Epithelial cell of esophagus (primary cell): ENCODE measurements around the gene SLC43A2.
"Not testable (repeated sequence)": the region's sequence is repeated elsewhere in the genome, so short reads cannot be mapped to it uniquely, and the experiment has no call there.

ENCODE experiments used
- DNase-seq: peaks from one replicate; pipeline ENCODE4 v3.0.0; 2010; ENCODE audit warnings: low read depth
- H3K4me3 ChIP-seq: 2 replicates; pipeline ENCODE4 v1.5.1; 2011; ENCODE audit warnings: mild to moderate bottlenecking, low read length, control low read depth
- TF ChIP-seq, protein P1 (sequence below): IDR thresholded peaks from 2 replicates; pipeline ENCODE4 v1.5.1; 2011; ENCODE audit warnings: low read depth, mild to moderate bottlenecking, low read length, control low read depth, inconsistent platforms; ENCODE audit not compliant: insufficient read depth; ENCODE audit errors: missing control alignments

The SLC43A2 gene

DNA sequence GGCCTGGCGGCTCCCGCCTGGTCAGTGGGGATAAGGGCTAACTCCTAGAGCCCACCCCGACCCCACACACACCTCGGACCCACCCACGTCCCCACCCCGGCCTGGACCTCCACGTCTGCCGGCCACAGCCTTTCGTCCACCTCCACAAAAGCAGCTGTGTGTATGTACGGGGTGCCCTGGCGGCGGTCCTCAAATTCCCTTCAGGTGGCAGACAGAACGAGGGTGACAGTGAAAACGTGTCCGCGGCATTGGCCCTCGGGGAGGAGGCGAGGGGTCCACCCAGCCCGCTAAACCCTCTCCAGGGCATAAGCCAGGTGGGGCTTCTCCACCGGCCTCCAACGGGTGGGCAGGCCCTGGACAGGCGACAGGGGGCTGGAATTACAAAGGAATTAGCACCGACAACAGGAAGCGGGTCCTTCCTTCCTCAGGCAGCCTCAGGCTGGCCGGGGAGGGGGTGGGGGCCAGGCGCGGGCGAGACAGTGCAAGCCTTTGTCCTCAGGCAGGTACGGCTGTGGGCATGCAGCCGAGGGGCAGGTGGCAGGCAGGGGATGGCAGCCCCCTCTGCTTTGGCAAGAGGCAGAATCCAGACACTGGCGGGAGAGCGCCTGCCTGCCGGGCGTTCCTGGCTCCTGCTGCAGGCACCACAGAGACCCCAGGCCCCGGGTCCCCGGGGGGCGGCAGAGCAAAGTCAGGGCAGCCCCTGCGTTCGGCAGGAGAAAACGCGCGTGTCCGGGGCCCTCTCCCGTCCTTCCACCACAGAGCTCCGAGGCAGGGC is 53.8 kb downstream of the SLC43A2 start:
- TF ChIP-seq, protein P1, sequence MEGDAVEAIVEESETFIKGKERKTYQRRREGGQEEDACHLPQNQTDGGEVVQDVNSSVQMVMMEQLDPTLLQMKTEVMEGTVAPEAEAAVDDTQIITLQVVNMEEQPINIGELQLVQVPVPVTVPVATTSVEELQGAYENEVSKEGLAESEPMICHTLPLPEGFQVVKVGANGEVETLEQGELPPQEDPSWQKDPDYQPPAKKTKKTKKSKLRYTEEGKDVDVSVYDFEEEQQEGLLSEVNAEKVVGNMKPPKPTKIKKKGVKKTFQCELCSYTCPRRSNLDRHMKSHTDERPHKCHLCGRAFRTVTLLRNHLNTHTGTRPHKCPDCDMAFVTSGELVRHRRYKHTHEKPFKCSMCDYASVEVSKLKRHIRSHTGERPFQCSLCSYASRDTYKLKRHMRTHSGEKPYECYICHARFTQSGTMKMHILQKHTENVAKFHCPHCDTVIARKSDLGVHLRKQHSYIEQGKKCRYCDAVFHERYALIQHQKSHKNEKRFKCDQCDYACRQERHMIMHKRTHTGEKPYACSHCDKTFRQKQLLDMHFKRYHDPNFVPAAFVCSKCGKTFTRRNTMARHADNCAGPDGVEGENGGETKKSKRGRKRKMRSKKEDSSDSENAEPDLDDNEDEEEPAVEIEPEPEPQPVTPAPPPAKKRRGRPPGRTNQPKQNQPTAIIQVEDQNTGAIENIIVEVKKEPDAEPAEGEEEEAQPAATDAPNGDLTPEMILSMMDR = no peak
- H3K4me3 ChIP-seq = no peak overlapping the region
- no peak for DNase-seq

DNA sequence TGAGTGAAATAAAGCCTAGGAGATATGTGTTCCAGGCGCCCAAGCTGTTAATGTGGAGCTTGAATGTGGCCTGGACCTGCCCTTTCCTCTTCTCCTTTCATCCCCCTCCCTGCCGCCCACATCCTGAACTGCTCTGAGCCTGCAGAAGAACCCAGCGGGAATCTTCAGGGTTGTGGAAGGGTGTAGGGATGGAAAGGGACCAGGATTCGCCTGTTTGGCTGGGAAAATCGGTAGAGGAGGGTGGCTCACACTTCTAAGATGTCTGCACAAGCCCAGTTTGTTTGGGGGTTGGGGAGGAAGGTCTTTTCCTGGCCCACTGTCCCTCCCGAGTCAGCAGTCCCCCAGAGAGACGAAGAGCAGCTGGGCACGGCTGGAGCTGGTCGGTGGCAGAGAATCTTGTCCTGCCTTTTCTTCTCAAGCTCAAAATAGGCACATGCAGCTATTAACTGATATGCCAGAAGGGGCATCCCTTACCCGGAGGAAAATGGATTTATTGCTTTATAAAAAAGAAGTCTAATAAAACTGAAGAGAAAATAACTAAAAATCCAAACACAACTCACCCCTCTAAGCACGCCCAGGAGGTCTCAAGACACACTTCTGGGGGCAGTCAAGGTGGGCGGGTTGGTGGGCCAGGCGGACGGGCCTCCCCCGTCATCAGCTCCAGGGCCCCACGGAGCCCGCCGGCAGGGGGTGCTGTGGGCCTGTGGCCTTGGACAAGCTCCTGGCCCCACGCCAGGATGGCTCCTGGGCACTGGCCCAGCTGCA is 54.5 kb downstream of the SLC43A2 start:
- DNase-seq = peak; percentile 74
- TF ChIP-seq, protein P1 = peak; percentile 85
- no peak overlapping the region for H3K4me3 ChIP-seq

DNA sequence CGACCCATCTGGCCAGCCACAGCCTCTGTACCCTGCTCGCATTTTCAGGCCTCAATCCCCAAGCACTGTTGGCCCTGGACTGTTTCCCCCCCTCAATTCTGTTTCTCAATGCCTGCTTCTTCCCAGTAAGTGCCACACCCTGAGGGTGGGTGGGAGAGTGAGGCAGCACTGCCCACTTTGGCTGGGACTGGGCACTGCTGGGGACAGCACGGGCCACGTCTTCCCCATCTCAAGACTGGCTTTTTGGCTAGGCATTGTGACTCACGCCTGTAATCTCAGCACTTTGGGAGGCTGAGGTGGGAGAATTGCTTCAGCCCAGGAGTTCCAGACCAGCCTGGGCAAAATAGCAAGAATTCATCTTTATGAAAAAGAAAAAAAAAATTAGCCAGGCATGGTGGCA is 56.0 kb downstream of the SLC43A2 start:
- H3K4me3 ChIP-seq, DNase-seq: not testable (repeated sequence)

DNA sequence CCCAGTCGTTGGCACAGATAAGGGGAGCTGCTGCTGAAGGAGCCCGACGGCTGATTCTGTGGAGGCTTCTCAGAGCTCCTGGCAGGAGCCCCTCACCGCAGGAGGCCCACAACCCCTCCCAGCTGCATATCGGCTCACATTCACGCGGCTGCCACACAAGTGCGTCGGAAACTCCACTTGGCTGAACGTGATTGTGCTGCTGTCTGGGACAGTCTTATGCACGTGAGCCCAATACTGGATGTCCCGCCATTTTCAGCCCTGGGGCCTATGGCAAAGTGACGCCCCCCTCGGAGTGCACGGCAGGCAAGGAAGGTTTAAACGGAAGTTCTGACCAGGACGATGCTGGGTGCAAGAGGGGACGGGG is 57.3 kb downstream of the SLC43A2 start:
- H3K4me3 ChIP-seq = no peak overlapping the region
- no peak for DNase-seq
- TF ChIP-seq, protein P1 = no peak

DNA sequence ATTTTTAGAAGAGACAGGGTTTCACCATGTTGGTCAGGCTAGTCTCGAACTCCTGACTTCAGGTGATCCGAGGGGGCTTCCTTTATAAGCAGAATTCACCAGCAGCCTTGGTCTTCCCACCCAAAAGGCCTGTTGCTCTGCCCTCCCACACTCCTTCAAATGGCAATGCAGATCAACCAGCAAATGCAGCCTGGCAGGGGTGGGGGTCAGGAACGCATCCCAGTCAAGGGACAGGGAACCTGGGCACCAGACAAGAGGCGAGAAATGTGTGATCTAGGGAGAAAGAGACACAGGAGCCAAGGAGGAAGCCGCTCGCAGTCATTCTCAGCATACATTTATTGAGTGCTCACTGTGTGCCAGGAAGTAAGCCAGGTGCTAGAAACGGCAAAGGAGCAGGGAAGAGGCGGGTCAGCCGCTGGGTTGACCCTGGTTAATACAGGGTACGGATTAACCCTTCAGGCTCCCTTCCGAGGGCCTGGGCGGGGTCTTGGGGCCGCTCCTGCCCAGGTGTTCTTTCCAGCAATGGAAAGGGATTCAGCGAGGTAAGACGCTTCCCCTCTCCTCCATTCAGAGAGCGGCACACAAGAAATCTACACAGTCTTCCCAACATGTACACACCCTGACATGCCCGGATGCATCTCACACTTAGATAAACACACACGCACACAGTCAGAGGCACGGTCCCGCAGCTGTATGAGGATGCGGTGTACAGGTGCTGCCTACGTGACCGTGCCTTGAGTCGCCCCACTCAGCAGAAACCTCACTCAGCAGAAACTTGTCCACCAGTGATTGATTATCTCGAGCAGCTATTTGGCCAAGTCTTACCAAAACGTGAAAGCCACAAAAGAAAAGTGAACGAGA is 59.5 kb downstream of the SLC43A2 start:
- TF ChIP-seq, protein P1 = no peak
- H3K4me3 ChIP-seq = no peak overlapping the region
- DNase-seq = peak; percentile 37

DNA sequence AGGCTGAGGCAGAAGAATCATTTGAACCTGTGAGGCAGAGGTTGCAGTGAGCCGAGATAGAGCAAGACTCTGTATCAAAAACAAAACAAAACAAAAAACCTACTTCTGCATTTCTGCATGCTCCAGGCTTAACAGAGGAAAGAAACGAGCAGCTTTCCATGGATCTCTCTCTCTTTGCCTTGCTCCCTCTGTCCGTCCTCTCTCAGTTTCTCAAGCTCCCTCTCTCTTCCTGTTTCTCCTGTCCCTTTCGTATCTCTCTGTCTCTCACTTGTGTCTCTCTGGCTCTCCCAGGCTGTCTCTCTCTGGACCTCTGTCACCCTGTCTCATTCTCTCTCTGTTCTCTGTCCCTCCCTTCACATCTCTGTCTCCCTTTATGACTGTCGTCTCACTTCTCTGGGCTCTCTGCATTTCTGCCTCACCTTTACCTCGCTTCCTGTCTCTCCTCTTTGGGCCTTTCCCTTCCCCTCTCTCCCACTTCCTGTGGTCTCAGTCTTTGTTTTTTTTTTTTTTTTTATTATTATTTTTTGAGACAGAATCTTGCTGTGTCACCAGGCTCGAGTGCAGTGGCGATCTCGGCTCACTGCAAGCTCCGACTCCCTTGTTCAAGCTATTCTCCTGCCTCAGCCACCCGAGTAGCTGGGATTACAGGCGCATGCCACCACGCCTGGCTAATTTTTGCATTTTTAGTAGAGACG is 62.0 kb downstream of the SLC43A2 start:
- no peak overlapping the region for H3K4me3 ChIP-seq
- TF ChIP-seq, protein P1 = no peak
- no peak for DNase-seq
